Measurements from ENCODE around the gene BAZ1A.

- TF ChIP-seq AFF4 (CRISPR knock-in tag; IDR thresholded peaks at IDR 0.05; ENCODE audit: borderline replicate concordance) (no peak), TP53 (CRISPR knock-in tag; IDR thresholded peaks at IDR 0.05) (no peak), CREB1 (CRISPR knock-in tag; IDR thresholded peaks at IDR 0.05) (no peak), USF2 (CRISPR knock-in tag; IDR thresholded peaks at IDR 0.05) (no peak), SP1 (CRISPR knock-in tag; conservative IDR thresholded peaks at IDR 0.05) (no peak), CTCF (IDR thresholded peaks at IDR 0.05) (no peak), USF1 (CRISPR knock-in tag; IDR thresholded peaks at IDR 0.05) (no peak), HMGXB4 (CRISPR knock-in tag; IDR thresholded peaks at IDR 0.05) (no peak), MAX (CRISPR knock-in tag; IDR thresholded peaks at IDR 0.05) (no peak), ZNF232 (CRISPR knock-in tag; IDR thresholded peaks at IDR 0.05) (no peak), STAT6 (CRISPR knock-in tag; conservative IDR thresholded peaks at IDR 0.05; ENCODE audit: low read depth) (no peak), ETV6 (CRISPR knock-in tag; IDR thresholded peaks at IDR 0.05) (no peak)
Observed at GRCh38 chr14:34794941-34795340, 80.2 kb downstream of the BAZ1A start.

All from WTC11 (cell line).